HCT116 (cell line): Measurements from ENCODE around the gene CELF4. TPM values are rescaled to one million over a fixed set of nuclear protein-coding genes. Genes with fewer than 3 reads are reported as not detected.

Source experiments
- ATAC-seq: fragments of 200-7000 bp; cut with Tn5 transposase; 2 replicates; pipeline ENCODE4 v1.9.1; 2020; ENCODE audit warnings: mild to moderate bottlenecking, moderate library complexity
- Bru-seq: library from RNA; stranded (reverse); fragments of 400-500 nt; gene quantifications from one replicate; lab custom pipeline; 2021; lab: Mats Ljungman, UMichigan
- BruChase-seq, 2 experiments: library from RNA; stranded (reverse); fragments of 400-500 nt; gene quantifications; one replicate each; lab custom pipeline; 2021; lab: Mats Ljungman, UMichigan
- BruUV-seq: library from RNA; stranded (reverse); fragments of 400-500 nt; replicated peaks from 2 replicates; lab custom pipeline; 2021; lab: Mats Ljungman, UMichigan
- CTCF ChIA-PET: fragments of 300-600 bp; sonication (Branson Sonifier 250); formaldehyde crosslinking; loops from one replicate; lab custom pipeline; 2021; ENCODE audit warnings: antibody characterized with exemption; lab: Charles Lee
- POLR2A ChIA-PET: fragments of 300-600, 350-600 bp; sonication (Branson Sonifier 250); formaldehyde crosslinking; loops from one replicate; lab custom pipeline; 2021; ENCODE audit warnings: antibody characterized with exemption; lab: Charles Lee
- RAD21 ChIA-PET, 2 experiments: fragments of 300-600 bp; sonication (Branson Sonifier 250); formaldehyde crosslinking; loops; one replicate each; lab custom pipeline; 2023; ENCODE audit warnings: low total read pairs in 2 of 2; ENCODE audit not compliant: uncharacterized antibody in 2 of 2, unreplicated experiment in 2 of 2, low non-redundant PET in 1 of 2; lab: Charles Lee
- DNase-seq: peaks from one replicate; pipeline ENCODE4 v3.0.0-alpha.2; 2010; ENCODE audit warnings: low read depth, low spot score
- H2AFZ ChIP-seq: fragments of 200-600 bp; shearing (Covaris generic), sonication (generic); 2 replicates; pipeline ENCODE4 v1.6.1; 2017; ENCODE audit warnings: low read depth, mixed run types, mixed read lengths, antibody characterized with exemption, low read length; ENCODE audit not compliant: poor library complexity, severe bottlenecking
- H3K27ac ChIP-seq: 2 replicates; pipeline ENCODE4 v1.5.1; 2012; ENCODE audit warnings: low read depth, low read length
- H3K27me3 ChIP-seq: fragments of 200-600 bp; sonication (generic); 2 replicates; pipeline ENCODE4 v1.6.1; 2016; ENCODE audit warnings: mixed run types, low read length, mixed read lengths; ENCODE audit not compliant: insufficient read depth
- H3K36me3 ChIP-seq, 2 experiments: fragments of 200-500 bp in 1 of 2; fragments of 200-600 bp in 1 of 2; sonication (Bioruptor generic) in 1 of 2; sonication (generic) in 1 of 2; 2 replicates each; pipeline versions ENCODE4 v1.5.1 to v1.6.1; 2014 to 2016; ENCODE audit warnings: low read length in 2 of 2, inconsistent platforms in 1 of 2, mixed read lengths in 1 of 2, mixed run types in 1 of 2; ENCODE audit not compliant: insufficient read depth in 2 of 2, control insufficient read depth in 1 of 2
- H3K4me1 ChIP-seq, 2 experiments: fragments of 200-600 bp in 1 of 2; sonication (generic) in 1 of 2; 2 replicates each; pipeline versions ENCODE4 v1.5.1 to v1.6.1; 2012 to 2017; ENCODE audit warnings: low read length in 2 of 2, inconsistent platforms in 1 of 2, mild to moderate bottlenecking in 1 of 2, mixed read lengths in 1 of 2, mixed run types in 1 of 2, moderate library complexity in 1 of 2; ENCODE audit not compliant: insufficient read depth in 2 of 2, control insufficient read depth in 1 of 2
- H3K4me2 ChIP-seq: fragments of 200-600 bp; sonication (generic); 2 replicates; pipeline ENCODE4 v1.6.1; 2017; ENCODE audit warnings: mixed run types, low read length, mixed read lengths
- H3K4me3 ChIP-seq, 2 experiments: fragments of 200-600 bp in 1 of 2; sonication (generic) in 1 of 2; replicated peaks in 1 of 2; 2 replicates each; pipeline ENCODE4 v1.5.1; 2011 to 2016; ENCODE audit warnings: low read length in 2 of 2, control low read depth in 1 of 2, low read depth in 1 of 2, mild to moderate bottlenecking in 1 of 2, mixed read lengths in 1 of 2, mixed run types in 1 of 2
- H3K79me2 ChIP-seq: fragments of 200-600 bp; sonication (generic); 2 replicates; pipeline ENCODE4 v1.6.1; 2017; ENCODE audit warnings: mild to moderate bottlenecking, mixed run types, low read length, moderate library complexity, mixed read lengths; ENCODE audit not compliant: insufficient read depth
- H3K9ac ChIP-seq: fragments of 200-600 bp; sonication (generic); 2 replicates; pipeline ENCODE4 v1.6.1; 2016; ENCODE audit warnings: low read length, mixed read lengths
- H3K9me2 ChIP-seq: fragments of 200-600 bp; sonication (generic), shearing (Covaris generic); 2 replicates; pipeline ENCODE4 v1.6.1; 2017; ENCODE audit warnings: mixed run types, mild to moderate bottlenecking, moderate library complexity; ENCODE audit not compliant: insufficient read depth
- H3K9me3 ChIP-seq, 2 experiments: fragments of 200-500 bp in 1 of 2; fragments of 200-600 bp in 1 of 2; sonication (Bioruptor generic) in 1 of 2; sonication (generic) in 1 of 2; 2 replicates each; pipeline ENCODE4 v1.6.1; 2014 to 2017; ENCODE audit warnings: low read length in 2 of 2, mixed read lengths in 2 of 2, inconsistent platforms in 1 of 2, low read depth in 1 of 2, mild to moderate bottlenecking in 1 of 2, mixed run types in 1 of 2, moderate library complexity in 1 of 2; ENCODE audit not compliant: control insufficient read depth in 1 of 2, insufficient read depth in 1 of 2
- H4K20me1 ChIP-seq: fragments of 200-600 bp; sonication (generic), shearing (Covaris generic); 2 replicates; pipeline ENCODE4 v1.6.1; 2017; ENCODE audit warnings: mixed run types, mild to moderate bottlenecking, moderate library complexity; ENCODE audit not compliant: insufficient read depth
- CBX3 ChIP-seq: IDR thresholded peaks from 2 replicates; pipeline ENCODE4 v1.6.1; 2012; ENCODE audit warnings: low read depth
- CEBPB ChIP-seq: IDR thresholded peaks from 2 replicates; pipeline ENCODE4 v1.6.1; 2012; ENCODE audit warnings: low read depth
- ELF1 ChIP-seq: IDR thresholded peaks from 2 replicates; pipeline ENCODE4 v1.6.1; 2012; ENCODE audit warnings: low read depth, borderline replicate concordance
- EZH2 ChIP-seq: fragments of 200-600 bp; sonication (generic); IDR thresholded peaks from 2 replicates; pipeline ENCODE4 v1.6.1; 2017; ENCODE audit warnings: antibody characterized with exemption, mixed run types
- EZH2phosphoT487 ChIP-seq: fragments of 200-600 bp; IDR thresholded peaks from 2 replicates; pipeline ENCODE4 v1.6.1; 2018; ENCODE audit warnings: antibody characterized with exemption, borderline replicate concordance
- JUND ChIP-seq: IDR thresholded peaks from 2 replicates; pipeline ENCODE4 v1.6.1; 2012
- POLR2A ChIP-seq: IDR thresholded peaks from 2 replicates; pipeline ENCODE4 v1.7.0; 2011; ENCODE audit warnings: borderline replicate concordance; ENCODE audit not compliant: insufficient read depth, insufficient read length; ENCODE audit errors: extremely low read depth
- POLR2AphosphoS5 ChIP-seq: IDR thresholded peaks from 2 replicates; pipeline ENCODE4 v1.6.1; 2011; ENCODE audit warnings: mild to moderate bottlenecking, low read depth, low read length, moderate library complexity
- RAD21 ChIP-seq: IDR thresholded peaks from 2 replicates; pipeline ENCODE4 v1.6.1; 2012; ENCODE audit warnings: low read depth, mild to moderate bottlenecking
- SRF ChIP-seq: IDR thresholded peaks from 2 replicates; pipeline ENCODE4 v1.6.1; 2012; ENCODE audit warnings: low read depth
- YY1 ChIP-seq: IDR thresholded peaks from 2 replicates; pipeline ENCODE4 v1.6.1; 2011; ENCODE audit warnings: low read length, low read depth, moderate library complexity, mild to moderate bottlenecking; ENCODE audit not compliant: insufficient replicate concordance; ENCODE audit errors: extremely low read depth
- ZFX ChIP-seq: fragments of 450-650 bp; IDR thresholded peaks from 2 replicates; pipeline ENCODE4 v1.6.1; 2017
- ZNF274 ChIP-seq: fragments of 200-500 bp; sonication (Bioruptor generic); IDR thresholded peaks from 2 replicates; pipeline ENCODE4 v1.6.1; 2014; ENCODE audit warnings: mild to moderate bottlenecking, low read depth, low read length, inconsistent platforms
- intact Hi-C: fragments of 100-400 bp; cut with micrococcal nuclease; formaldehyde crosslinking; loops from 2 replicates; pipeline ENCODE4 v1.10.0; 2022
- long read RNA-seq: library from polyadenylated mRNA; unstranded; transcript quantifications from one replicate; pipeline ENCODE4 v2.0.0, GENCODE V29; 2021; ENCODE audit not compliant: unreplicated experiment
- polyA plus RNA-seq: library from polyadenylated mRNA; unstranded; fragments of >200 nt; gene quantifications from 2 replicates; pipeline ENCODE4 v1.2.1, GENCODE V29; 2012; ENCODE audit warnings: missing spikeins
- total RNA-seq: library from RNA; stranded (reverse); gene quantifications from one replicate; pipeline ENCODE4 v1.2.1, GENCODE V29; 2021; ENCODE audit not compliant: unreplicated experiment
- TF ChIP-seq, protein P1 (sequence below): IDR thresholded peaks from 2 replicates; pipeline ENCODE4 v1.6.1; 2012
- TF ChIP-seq, protein P2 (sequence below): IDR thresholded peaks from 2 replicates; pipeline ENCODE4 v1.6.1; 2011; ENCODE audit warnings: mild to moderate bottlenecking, low read length, moderate library complexity; ENCODE audit not compliant: insufficient replicate concordance; ENCODE audit errors: extremely low read depth
- TF ChIP-seq, protein P3 (sequence below), 3 experiments: fragments of 200-600 bp in 1 of 3; sonication (generic) in 1 of 3; IDR thresholded peaks in 2 of 3; conservative IDR thresholded peaks in 1 of 3; 2 replicates each; pipeline ENCODE4 v1.5.1; 2012 to 2017; ENCODE audit warnings: low read depth in 2 of 3, low read length in 2 of 3, antibody characterized with exemption in 1 of 3, borderline replicate concordance in 1 of 3, control low read depth in 1 of 3, mild to moderate bottlenecking in 1 of 3, mixed read lengths in 1 of 3, mixed run types in 1 of 3, moderate library complexity in 1 of 3; ENCODE audit not compliant: insufficient read depth in 1 of 3
- TF ChIP-seq, protein P4 (sequence below): IDR thresholded peaks from 2 replicates; pipeline ENCODE4 v1.6.1; 2012

The CELF4 gene
- not detected for total RNA-seq
- polyA plus RNA-seq, result 0.05 TPM in 1 of 2 replicates, not detected in the other
- percentile 1 among the genes with signal in this experiment for Bru-seq, nascent RNA
- BruChase-seq, experiment 1, labeled RNA remaining after a 6-hour chase, result percentile 3 among the genes with signal in this experiment
- percentile 5 among the genes with signal in this experiment for BruChase-seq, experiment 2, labeled RNA remaining after a 2-hour chase
- long read RNA-seq, result 0 reads

DNA sequence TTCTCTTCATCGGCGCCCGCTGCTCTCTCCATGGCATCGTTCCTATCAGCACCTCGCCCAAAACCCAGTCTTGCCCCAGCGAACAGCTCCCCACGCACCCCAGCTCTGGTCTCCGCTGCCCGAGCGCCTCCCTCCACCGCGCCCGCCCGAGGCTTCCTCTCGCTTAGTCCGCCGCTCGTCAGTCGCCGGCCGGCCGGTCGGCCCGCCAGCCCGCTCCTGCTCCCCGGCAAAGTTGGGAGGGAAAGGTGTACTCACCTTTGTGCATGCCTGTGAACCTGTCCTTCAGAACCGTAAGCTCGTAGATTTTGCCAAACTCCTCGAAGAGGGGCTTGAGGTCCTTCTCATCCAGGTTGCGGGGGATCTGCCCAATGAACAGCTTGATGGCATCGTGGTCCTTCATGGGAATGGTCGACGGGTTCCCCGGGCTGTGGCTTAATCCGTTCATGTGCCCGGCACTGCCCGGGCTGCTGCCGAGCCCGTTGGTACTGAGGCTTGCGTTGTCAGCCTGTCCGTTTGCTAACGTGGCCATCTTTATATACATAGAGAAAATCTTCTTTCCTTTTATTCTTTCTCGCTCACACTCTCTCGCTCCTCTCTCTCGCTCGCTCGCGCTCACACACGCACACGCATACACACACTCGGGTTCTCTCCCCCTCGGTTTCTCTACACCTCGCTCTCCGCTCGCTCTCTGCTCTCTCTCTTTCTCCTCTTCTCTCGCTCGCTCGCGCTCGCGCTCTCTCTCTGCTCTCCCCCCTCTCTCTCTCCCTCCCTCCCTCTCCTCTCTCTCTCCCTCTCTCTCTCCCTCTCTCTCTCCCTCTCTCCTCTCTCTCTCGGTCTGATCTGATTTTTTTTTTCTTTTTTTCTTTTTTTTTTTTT lies at the start of gene CELF4:
TSS of gene CELF4 (minus strand) at position 698 of the 876 bp plus-strand sequence.
- ChIA-PET RAD21 (no interaction called here), POLR2A (no interaction called here), CTCF (no interaction called here)
- Histone ChIP-seq H4K20me1 (no peaks in the 10 kb centered on the region), H3K36me3 (no peaks in the 10 kb centered on the region), H3K27me3 (peaks cover 29% of the 10 kb centered on the region), H3K9me2 (no peaks in the 10 kb centered on the region), H3K9ac (no peak within 1 kb of the TSS), H2AFZ (no peak within 1 kb of the TSS), H3K9me3 (no peaks in the 10 kb centered on the region), H3K79me2 (no peaks in the 10 kb centered on the region), H3K27ac (no peak within 1 kb of the TSS), H3K4me2 (peak within 1 kb of the TSS; percentile 46), H3K4me1 (no peaks in the 10 kb centered on the region), H3K4me3 (no peak within 1 kb of the TSS)
- no peak for TF ChIP-seq CEBPB
- TF ChIP-seq, protein P1, sequence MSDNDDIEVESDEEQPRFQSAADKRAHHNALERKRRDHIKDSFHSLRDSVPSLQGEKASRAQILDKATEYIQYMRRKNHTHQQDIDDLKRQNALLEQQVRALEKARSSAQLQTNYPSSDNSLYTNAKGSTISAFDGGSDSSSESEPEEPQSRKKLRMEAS, result no peak
- no peak for TF ChIP-seq POLR2AphosphoS5
- no peak for TF ChIP-seq EZH2
- TF ChIP-seq RAD21, result no peak
- no peak for TF ChIP-seq ZFX
- no peak for TF ChIP-seq ELF1
- TF ChIP-seq, protein P2, sequence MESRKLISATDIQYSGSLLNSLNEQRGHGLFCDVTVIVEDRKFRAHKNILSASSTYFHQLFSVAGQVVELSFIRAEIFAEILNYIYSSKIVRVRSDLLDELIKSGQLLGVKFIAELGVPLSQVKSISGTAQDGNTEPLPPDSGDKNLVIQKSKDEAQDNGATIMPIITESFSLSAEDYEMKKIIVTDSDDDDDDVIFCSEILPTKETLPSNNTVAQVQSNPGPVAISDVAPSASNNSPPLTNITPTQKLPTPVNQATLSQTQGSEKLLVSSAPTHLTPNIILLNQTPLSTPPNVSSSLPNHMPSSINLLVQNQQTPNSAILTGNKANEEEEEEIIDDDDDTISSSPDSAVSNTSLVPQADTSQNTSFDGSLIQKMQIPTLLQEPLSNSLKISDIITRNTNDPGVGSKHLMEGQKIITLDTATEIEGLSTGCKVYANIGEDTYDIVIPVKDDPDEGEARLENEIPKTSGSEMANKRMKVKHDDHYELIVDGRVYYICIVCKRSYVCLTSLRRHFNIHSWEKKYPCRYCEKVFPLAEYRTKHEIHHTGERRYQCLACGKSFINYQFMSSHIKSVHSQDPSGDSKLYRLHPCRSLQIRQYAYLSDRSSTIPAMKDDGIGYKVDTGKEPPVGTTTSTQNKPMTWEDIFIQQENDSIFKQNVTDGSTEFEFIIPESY, result no peak
- TF ChIP-seq SRF, result no peak
- TF ChIP-seq, protein P3, sequence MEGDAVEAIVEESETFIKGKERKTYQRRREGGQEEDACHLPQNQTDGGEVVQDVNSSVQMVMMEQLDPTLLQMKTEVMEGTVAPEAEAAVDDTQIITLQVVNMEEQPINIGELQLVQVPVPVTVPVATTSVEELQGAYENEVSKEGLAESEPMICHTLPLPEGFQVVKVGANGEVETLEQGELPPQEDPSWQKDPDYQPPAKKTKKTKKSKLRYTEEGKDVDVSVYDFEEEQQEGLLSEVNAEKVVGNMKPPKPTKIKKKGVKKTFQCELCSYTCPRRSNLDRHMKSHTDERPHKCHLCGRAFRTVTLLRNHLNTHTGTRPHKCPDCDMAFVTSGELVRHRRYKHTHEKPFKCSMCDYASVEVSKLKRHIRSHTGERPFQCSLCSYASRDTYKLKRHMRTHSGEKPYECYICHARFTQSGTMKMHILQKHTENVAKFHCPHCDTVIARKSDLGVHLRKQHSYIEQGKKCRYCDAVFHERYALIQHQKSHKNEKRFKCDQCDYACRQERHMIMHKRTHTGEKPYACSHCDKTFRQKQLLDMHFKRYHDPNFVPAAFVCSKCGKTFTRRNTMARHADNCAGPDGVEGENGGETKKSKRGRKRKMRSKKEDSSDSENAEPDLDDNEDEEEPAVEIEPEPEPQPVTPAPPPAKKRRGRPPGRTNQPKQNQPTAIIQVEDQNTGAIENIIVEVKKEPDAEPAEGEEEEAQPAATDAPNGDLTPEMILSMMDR (IDR thresholded peaks at IDR 0.05 in 2 of 3, conservative IDR thresholded peaks at IDR 0.05 in 1 of 3; ENCODE audit: borderline replicate concordance in 1 of 3, insufficient read depth in 1 of 3, low read depth in 2 of 3, low read length in 2 of 3), result no peak
- TF ChIP-seq YY1, result no peak
- no peak for TF ChIP-seq ZNF274
- TF ChIP-seq JUND, result no peak
- no peak for TF ChIP-seq CBX3
- no peak for TF ChIP-seq EZH2phosphoT487
- no peak for TF ChIP-seq POLR2A
- TF ChIP-seq, protein P4, sequence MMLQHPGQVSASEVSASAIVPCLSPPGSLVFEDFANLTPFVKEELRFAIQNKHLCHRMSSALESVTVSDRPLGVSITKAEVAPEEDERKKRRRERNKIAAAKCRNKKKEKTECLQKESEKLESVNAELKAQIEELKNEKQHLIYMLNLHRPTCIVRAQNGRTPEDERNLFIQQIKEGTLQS, result no peak
- intact Hi-C loops, result no loop called here
- ATAC-seq (no peak), DNase-seq (no peak)
- no TSS peak for BruUV-seq
